ENCODE data around the gene RBM33.

RBM33 gene

GRCh38 chr7:155806096-155806871, 161.8 kb downstream of the RBM33 start (continued):
- TF ChIP-seq ZSCAN18 (tag by site-specific recombination; IDR thresholded peaks at IDR 0.05) (no peak), ZNF560 (tag by site-specific recombination; IDR thresholded peaks at IDR 0.05; ENCODE audit: borderline replicate concordance) (no peak)

- CTCF ChIA-PET: no interaction called here
- H3K4me3 ChIP-seq (ENCODE audit: low read depth, low read length): no peak overlapping the region
- H3K27ac ChIP-seq (ENCODE audit: extremely low read depth, low read depth, low read length): no peak overlapping the region
- peaks cover 5% of the 10 kb centered on the region; the same call in 1 of the 2 replicates for H3K4me1 ChIP-seq (ENCODE audit: control insufficient read depth, insufficient read depth, low read length)
- H3K9me3 ChIP-seq (ENCODE audit: control insufficient read depth, insufficient read depth, low read depth, low read length): no peaks in the 10 kb centered on the region
- POLR2A ChIA-PET: no interaction called here
- H3K36me3 ChIP-seq (ENCODE audit: control insufficient read depth in 2 of 2, insufficient read depth in 1 of 2, low read length in 2 of 2): no peaks in the 10 kb centered on the region
- no peak for TF ChIP-seq ZNF132 (tag by site-specific recombination; IDR thresholded peaks at IDR 0.05; ENCODE audit: borderline replicate concordance)
- TF ChIP-seq ZBTB1 (tag by site-specific recombination; IDR thresholded peaks at IDR 0.05): no peak
Observed at GRCh38 chr7:155807065-155807671, 162.7 kb downstream of the RBM33 start.

- Histone ChIP-seq H3K4me3 (ENCODE audit: low read depth, low read length) (no peak overlapping the region), H3K27ac (ENCODE audit: extremely low read depth, low read depth, low read length) (no peak overlapping the region), H3K36me3 (ENCODE audit: control insufficient read depth in 2 of 2, insufficient read depth in 1 of 2, low read length in 2 of 2) (no peaks in the 10 kb centered on the region), H3K4me1 (ENCODE audit: control insufficient read depth, insufficient read depth, low read length) (peaks cover 5% of the 10 kb centered on the region; the same call in 1 of the 2 replicates), H3K9me3 (ENCODE audit: control insufficient read depth, insufficient read depth, low read depth, low read length) (no peaks in the 10 kb centered on the region)
- ChIA-PET CTCF (interaction anchor here (0.6 kb wide), 1 partner anchor 247 kb away, joined by 6 read pairs; no protein-coding TSS in a partner anchor), POLR2A (no interaction called here)
- TF ChIP-seq ZNF558 (tag by site-specific recombination; IDR thresholded peaks at IDR 0.05) (no peak), ZNF280D (tag by site-specific recombination; IDR thresholded peaks at IDR 0.05) (no peak), ZNF426 (tag by site-specific recombination; IDR thresholded peaks at IDR 0.05) (no peak), ZNF19 (tag by site-specific recombination; IDR thresholded peaks at IDR 0.05; ENCODE audit: low read depth) (no peak), ZNF248 (tag by site-specific recombination; IDR thresholded peaks at IDR 0.05) (no peak), ZNF658 (tag by site-specific recombination; IDR thresholded peaks at IDR 0.05) (no peak), ZNF670 (tag by site-specific recombination; IDR thresholded peaks at IDR 0.05; ENCODE audit: low read depth) (no peak), ZBTB26 (tag by site-specific recombination; optimal IDR thresholded peaks at IDR 0.05) (no peak), ZEB2 (tag by site-specific recombination; IDR thresholded peaks at IDR 0.05) (no peak), YY1 (tag by site-specific recombination; IDR thresholded peaks at IDR 0.05) (no peak), ZNF843 (tag by site-specific recombination; IDR thresholded peaks at IDR 0.05) (no peak), BCL6B (tag by site-specific recombination; IDR thresholded peaks at IDR 0.05) (no peak), PRDM4 (tag by site-specific recombination; IDR thresholded peaks at IDR 0.05) (no peak), ZFP69B (tag by site-specific recombination; IDR thresholded peaks at IDR 0.05) (no peak), REPIN1 (tag by site-specific recombination; IDR thresholded peaks at IDR 0.05; ENCODE audit: low read depth) (no peak)
Observed at GRCh38 chr7:155807789-155808548, 163.5 kb downstream of the RBM33 start.
